ENCODE measurements around the gene ADAT1. TPM values are rescaled to one million over a fixed set of nuclear protein-coding genes. Genes with fewer than 3 reads are reported as not detected.

Gene ADAT1
- total RNA-seq: 55.2 TPM

- DNase-seq: peak; percentile 94
Measured at GRCh38 chr16:75622761-75623605, at the start of gene ADAT1. Gene ADAT1 (minus strand): TSS chr16:75623281. CDS start chr16:75620799, 2,482 bp downstream.

- no peak for DNase-seq
Measured at GRCh38 chr16:75667503-75667902, 44.4 kb upstream of the ADAT1 start.

GRCh38 chr16:75660726-75661302, 37.7 kb upstream of the ADAT1 start:
- no peak for DNase-seq

- DNase-seq: no peak
Measured at GRCh38 chr16:75660321-75660720, 37.2 kb upstream of the ADAT1 start.

GRCh38 chr16:75658175-75658574, 35.1 kb upstream of the ADAT1 start:
- no peak for DNase-seq

GRCh38 chr16:75653922-75654321, 30.8 kb upstream of the ADAT1 start:
- no peak for DNase-seq

GRCh38 chr16:75648265-75649076, 25.4 kb upstream of the ADAT1 start:
- DNase-seq: peak; percentile 72

- DNase-seq: peak; percentile 93
Measured at GRCh38 chr16:75647492-75648264, 24.6 kb upstream of the ADAT1 start, which contains the start of the genes KARS1 and TERF2IP. Gene KARS1 (minus strand): TSS chr16:75647665. CDS start chr16:75647639, 26 bp downstream. Gene TERF2IP (plus strand): TSS chr16:75647773. CDS start chr16:75647883, 110 bp downstream.

GRCh38 chr16:75647112-75647491, 24.0 kb upstream of the ADAT1 start:
- DNase-seq: no peak

- DNase-seq: no peak
Measured at GRCh38 chr16:75644240-75645012, 21.3 kb upstream of the ADAT1 start.

GRCh38 chr16:75640598-75640997, 17.5 kb upstream of the ADAT1 start:
- no peak for DNase-seq

- no peak for DNase-seq
Measured at GRCh38 chr16:75635036-75635435, 12.0 kb upstream of the ADAT1 start.

GRCh38 chr16:75632857-75633256, 9.8 kb upstream of the ADAT1 start:
- DNase-seq: no peak

- DNase-seq: no peak
Measured at GRCh38 chr16:75630052-75630451, 7.0 kb upstream of the ADAT1 start.

GRCh38 chr16:75629132-75629531, 6.1 kb upstream of the ADAT1 start:
- no peak for DNase-seq

GRCh38 chr16:75628351-75628750, 5.3 kb upstream of the ADAT1 start:
- DNase-seq: no peak

GRCh38 chr16:75627851-75628250, 4.8 kb upstream of the ADAT1 start:
- no peak for DNase-seq

GRCh38 chr16:75626806-75627205, 3.7 kb upstream of the ADAT1 start:
- no peak for DNase-seq

GRCh38 chr16:75624921-75625334, 1.8 kb upstream of the ADAT1 start:
- no peak for DNase-seq

- no peak for DNase-seq
Measured at GRCh38 chr16:75621170-75621477, 2.0 kb downstream of the ADAT1 start.

All from occipital lobe (tissue), 2 donors.